Measurements from ENCODE around the gene SOCS7. TPM values are rescaled to one million over a fixed set of nuclear protein-coding genes. Genes with fewer than 3 reads are reported as not detected.

Gene SOCS7
- total RNA-seq, 1 donor from 2014 or later: 14.0 TPM

DNA sequence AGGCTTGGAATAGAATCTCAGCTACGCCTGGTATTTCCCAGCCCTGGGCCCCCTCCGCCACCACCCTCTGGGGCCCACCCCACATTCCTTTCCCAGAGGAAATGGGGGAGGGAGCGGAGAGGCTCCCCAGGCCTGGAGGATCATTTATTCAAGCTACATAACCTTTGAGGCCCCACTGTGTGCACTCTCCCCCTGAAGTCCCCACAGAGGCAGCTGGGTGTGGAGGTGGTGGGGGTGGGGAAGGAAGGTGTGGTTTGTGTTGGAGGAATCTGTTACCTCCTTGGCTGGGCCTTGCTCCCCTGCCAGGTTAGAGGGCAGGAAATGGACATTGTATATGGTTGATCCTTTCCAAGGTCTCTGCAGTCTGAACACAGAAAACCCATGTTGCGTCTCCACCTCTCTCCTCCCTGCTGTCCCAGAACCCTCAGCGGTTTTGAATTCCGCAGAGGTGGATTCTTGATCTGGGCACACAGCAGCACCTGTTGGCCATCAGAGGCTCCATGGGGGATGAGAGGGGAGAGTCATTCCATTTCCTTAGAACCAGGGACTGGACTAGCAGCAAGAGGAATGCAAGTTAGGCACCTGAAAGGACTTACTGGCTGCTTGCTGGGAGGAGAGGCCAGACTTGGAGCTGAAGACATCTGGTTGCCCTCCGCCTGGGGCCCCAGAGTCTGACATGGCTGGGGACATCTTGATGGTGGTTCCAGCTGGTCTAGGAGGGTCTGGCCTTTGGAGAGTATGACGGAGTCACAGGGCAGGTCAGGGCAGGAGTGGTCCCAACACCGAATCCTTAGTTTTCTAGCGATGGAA, 99.6 kb downstream of the SOCS7 start:
- TF ChIP-seq, protein P1, sequence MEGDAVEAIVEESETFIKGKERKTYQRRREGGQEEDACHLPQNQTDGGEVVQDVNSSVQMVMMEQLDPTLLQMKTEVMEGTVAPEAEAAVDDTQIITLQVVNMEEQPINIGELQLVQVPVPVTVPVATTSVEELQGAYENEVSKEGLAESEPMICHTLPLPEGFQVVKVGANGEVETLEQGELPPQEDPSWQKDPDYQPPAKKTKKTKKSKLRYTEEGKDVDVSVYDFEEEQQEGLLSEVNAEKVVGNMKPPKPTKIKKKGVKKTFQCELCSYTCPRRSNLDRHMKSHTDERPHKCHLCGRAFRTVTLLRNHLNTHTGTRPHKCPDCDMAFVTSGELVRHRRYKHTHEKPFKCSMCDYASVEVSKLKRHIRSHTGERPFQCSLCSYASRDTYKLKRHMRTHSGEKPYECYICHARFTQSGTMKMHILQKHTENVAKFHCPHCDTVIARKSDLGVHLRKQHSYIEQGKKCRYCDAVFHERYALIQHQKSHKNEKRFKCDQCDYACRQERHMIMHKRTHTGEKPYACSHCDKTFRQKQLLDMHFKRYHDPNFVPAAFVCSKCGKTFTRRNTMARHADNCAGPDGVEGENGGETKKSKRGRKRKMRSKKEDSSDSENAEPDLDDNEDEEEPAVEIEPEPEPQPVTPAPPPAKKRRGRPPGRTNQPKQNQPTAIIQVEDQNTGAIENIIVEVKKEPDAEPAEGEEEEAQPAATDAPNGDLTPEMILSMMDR (IDR thresholded peaks at IDR 0.05): no peak
- H3K27me3 Mint-ChIP-seq: peaks cover 34% of the 10 kb centered on the region
- ChIA-PET POLR2A (no interaction called here), CTCF (no interaction called here)
- H3K27ac Mint-ChIP-seq: no peak overlapping the region
- no peaks in the 10 kb centered on the region for H3K36me3 Mint-ChIP-seq (ENCODE audit: low read depth)
- H3K9me3 Mint-ChIP-seq: no peaks in the 10 kb centered on the region
- intact Hi-C loops (cut with micrococcal nuclease): no loop called here
- DNase-seq (no peak), ATAC-seq (ENCODE audit: low read depth) (no peak)
- H3K4me1 Mint-ChIP-seq: peaks cover 9% of the 10 kb centered on the region
- H3K4me3 Mint-ChIP-seq: no peak overlapping the region

DNA sequence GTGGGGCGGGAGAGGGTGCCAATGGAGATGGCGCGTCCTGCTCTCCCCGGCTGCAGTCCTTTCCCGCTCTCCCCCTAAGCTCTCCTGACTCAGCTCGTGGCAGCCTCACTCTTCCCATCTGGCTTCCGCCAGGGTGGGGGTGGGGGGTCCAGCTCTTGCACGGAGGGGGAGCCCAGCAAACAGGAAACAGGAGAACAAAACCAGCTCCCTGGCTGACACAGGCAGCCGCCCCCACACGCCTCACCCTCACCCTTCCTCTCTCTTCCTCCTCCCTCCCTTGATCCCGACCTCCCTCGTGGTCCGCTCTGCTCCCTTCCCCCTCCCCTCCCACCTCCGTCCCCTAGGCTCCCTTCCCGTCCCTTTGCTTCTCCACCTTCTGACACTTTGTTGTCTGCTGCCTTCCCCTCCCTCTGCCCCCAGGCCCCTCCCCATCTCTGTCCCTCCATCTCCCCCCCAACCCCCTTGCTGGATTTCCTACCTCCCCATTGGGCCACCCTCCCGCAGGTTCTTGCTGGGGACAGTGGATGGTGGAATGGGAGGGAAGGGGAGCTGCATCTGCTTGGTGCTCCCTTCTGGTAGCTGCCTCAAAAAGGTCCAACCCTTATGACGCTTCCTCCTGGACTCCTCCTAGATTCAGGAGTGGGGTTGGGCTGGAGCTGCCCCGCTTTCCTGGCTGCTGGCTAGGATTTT, 100.3 kb downstream of the SOCS7 start:
- DNase-seq (no peak), ATAC-seq (ENCODE audit: low read depth) (no peak)
- Mint-ChIP-seq H3K4me3 (no peak overlapping the region), H3K27ac (no peak overlapping the region), H3K27me3 (peaks cover 34% of the 10 kb centered on the region), H3K4me1 (peaks cover 9% of the 10 kb centered on the region), H3K9me3 (no peaks in the 10 kb centered on the region), H3K36me3 (ENCODE audit: low read depth) (no peaks in the 10 kb centered on the region)
- intact Hi-C loops (cut with micrococcal nuclease): no loop called here
- ChIA-PET POLR2A (no interaction called here), CTCF (no interaction called here)
- TF ChIP-seq, protein P1 (IDR thresholded peaks at IDR 0.05): no peak

DNA sequence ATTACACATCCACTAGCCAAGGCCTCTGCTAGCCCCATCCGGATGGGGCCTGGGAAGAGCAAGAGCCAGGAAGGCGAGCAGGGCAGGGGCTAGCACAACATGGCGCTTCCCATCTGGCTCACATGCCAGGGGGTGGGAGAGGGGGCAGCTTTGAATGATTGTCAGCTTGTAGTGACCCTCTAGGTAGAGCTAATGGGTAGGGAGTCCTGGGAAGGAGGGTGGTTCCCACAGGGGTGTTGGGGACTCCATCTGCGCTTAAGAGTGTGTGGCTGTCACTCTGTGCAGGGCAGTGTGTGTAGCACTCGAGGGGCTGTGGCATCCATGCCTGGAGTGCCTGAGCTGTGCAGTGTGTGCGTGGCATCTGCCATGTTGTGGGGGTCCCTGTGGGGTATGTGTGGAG, 101.1 kb downstream of the SOCS7 start:
- Mint-ChIP-seq H3K9me3 (no peaks in the 10 kb centered on the region), H3K4me1 (peaks cover 9% of the 10 kb centered on the region), H3K36me3 (ENCODE audit: low read depth) (no peaks in the 10 kb centered on the region), H3K4me3 (no peak overlapping the region), H3K27ac (no peak overlapping the region), H3K27me3 (peaks cover 38% of the 10 kb centered on the region)
- DNase-seq (no peak), ATAC-seq (ENCODE audit: low read depth) (no peak)
- ChIA-PET POLR2A (no interaction called here), CTCF (no interaction called here)
- intact Hi-C loops (cut with micrococcal nuclease): no loop called here
- TF ChIP-seq, protein P1 (IDR thresholded peaks at IDR 0.05): no peak

DNA sequence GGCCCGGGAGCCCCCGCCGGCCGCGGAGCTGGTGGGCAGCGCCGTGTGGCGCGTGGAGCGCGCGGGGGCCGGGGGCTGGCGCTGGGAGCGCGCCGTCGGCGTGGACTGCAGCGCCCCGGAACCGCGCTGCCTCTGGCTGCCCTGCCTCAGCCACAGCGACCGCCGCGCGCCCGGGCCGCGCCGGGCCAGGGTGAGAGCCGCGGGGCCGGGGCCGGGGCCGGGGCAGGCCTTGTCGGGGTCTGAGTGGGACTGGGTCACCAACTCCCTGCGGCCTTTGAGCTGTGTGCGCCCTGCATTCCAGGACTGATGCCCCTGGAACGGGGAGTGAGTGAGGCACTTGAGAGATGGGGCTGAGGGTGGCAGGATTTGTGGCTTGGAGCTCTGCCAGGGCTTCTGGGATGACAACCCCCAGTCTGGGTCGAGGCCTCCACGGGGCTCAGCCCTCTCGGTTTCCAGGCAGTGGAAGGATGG, 102.3 kb downstream of the SOCS7 start:
- peaks cover 38% of the 10 kb centered on the region for H3K27me3 Mint-ChIP-seq
- CTCF ChIA-PET: no interaction called here

DNA sequence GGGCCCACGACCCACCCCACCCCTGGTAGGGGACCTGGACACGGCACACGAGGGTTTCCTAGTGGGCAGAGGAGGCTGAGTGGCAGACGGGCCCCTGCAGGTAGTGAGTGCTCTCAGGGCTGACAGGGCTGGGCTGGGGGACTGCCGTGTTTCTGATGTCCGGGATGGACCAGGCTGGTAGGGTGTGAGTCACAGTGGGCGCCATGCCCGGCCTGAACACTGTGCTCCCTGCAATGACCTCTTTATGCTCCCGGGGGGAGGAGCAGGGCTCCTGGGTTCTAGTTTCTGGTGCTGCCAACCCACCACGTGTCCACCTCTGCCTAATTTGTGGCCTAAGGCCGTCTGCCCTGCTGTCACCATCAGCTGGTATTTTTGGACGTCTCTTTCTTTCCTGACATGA, 102.9 kb downstream of the SOCS7 start:
- TF ChIP-seq, protein P1 (IDR thresholded peaks at IDR 0.05): no peak
- no peaks in the 10 kb centered on the region for H3K36me3 Mint-ChIP-seq (ENCODE audit: low read depth)
- ChIA-PET CTCF (no interaction called here), POLR2A (no interaction called here)
- peaks cover 34% of the 10 kb centered on the region for H3K27me3 Mint-ChIP-seq
- no peak for ATAC-seq (ENCODE audit: low read depth)
- DNase-seq: no peak
- intact Hi-C loops (cut with micrococcal nuclease): no loop called here
- H3K4me3 Mint-ChIP-seq: no peak overlapping the region
- H3K9me3 Mint-ChIP-seq: no peaks in the 10 kb centered on the region
- H3K4me1 Mint-ChIP-seq: peaks cover 9% of the 10 kb centered on the region
- no peak overlapping the region for H3K27ac Mint-ChIP-seq

More for the DNA sequence above, 102.3 kb downstream of the SOCS7 start:
- TF ChIP-seq, protein P1 (IDR thresholded peaks at IDR 0.05): no peak
- H3K4me3 Mint-ChIP-seq: no peak overlapping the region
- no peak overlapping the region for H3K27ac Mint-ChIP-seq
- H3K36me3 Mint-ChIP-seq (ENCODE audit: low read depth): no peaks in the 10 kb centered on the region
- no peaks in the 10 kb centered on the region for H3K9me3 Mint-ChIP-seq
- H3K4me1 Mint-ChIP-seq: peaks cover 9% of the 10 kb centered on the region
- no peak for DNase-seq
- intact Hi-C loops (cut with micrococcal nuclease): no loop called here
- ATAC-seq (ENCODE audit: low read depth): no peak
- POLR2A ChIA-PET: no interaction called here
